K562 (cell line): ENCODE results near the gene CFAP251. TPM values are rescaled to one million over a fixed set of nuclear protein-coding genes. Genes with fewer than 3 reads are reported as not detected.

ENCODE experiments used
- FOSL1 ChIP-seq: fragments of 200-800 bp; sonication (Bioruptor generic); conservative IDR thresholded peaks from 2 replicates; pipeline ENCODE4 v1.6.1; 2016; ENCODE audit warnings: missing genetic modification characterization, missing compliant biosample characterization
- MTA3 ChIP-seq: fragments of 450-650 bp; formaldehyde crosslinking; IDR thresholded peaks from 2 replicates; pipeline ENCODE4 v1.6.1; 2017; ENCODE audit warnings: mild to moderate bottlenecking, borderline replicate concordance
- NFYB ChIP-seq: IDR thresholded peaks from 2 replicates; pipeline ENCODE4 v1.6.1; 2011; ENCODE audit warnings: mild to moderate bottlenecking, moderate library complexity; ENCODE audit not compliant: insufficient read length; ENCODE audit errors: extremely low read depth
- PTBP1 ChIP-seq: fragments of 200-400 bp; formaldehyde crosslinking; IDR thresholded peaks from 2 replicates; pipeline ENCODE4 v1.6.1; 2017; ENCODE audit warnings: low read depth, low read length
- SIX5 ChIP-seq, 2 experiments: IDR thresholded peaks; 2 replicates each; pipeline ENCODE4 v1.6.1; 2011; ENCODE audit warnings: low read length in 2 of 2, borderline replicate concordance in 1 of 2, low read depth in 1 of 2, mild to moderate bottlenecking in 1 of 2, moderate library complexity in 1 of 2; ENCODE audit not compliant: insufficient read depth in 1 of 2
- polyA plus RNA-seq, 8 experiments: library from polyadenylated mRNA; depleted of rRNA in 4 of 8; stranded (reverse) in 5 of 8; unstranded in 3 of 8; fragments of >200 nt; fragmentation: Nextera tagmentation in 2 of 8; fragmentation: Illumina TruSeq in 1 of 8; extraction: Ambion mirVana in 2 of 8; extraction: Trizol in 1 of 8; gene quantifications; 2 replicates each; pipeline versions ENCODE4 v1.2.1 to v1.2.3, GENCODE V29; 2011 to 2014; ENCODE audit warnings: inconsistent platforms in 1 of 8, missing spikeins in 1 of 8
- total RNA-seq, 7 experiments: library from RNA; depleted of rRNA in 6 of 7; stranded (reverse); fragments of >200 nt in 6 of 7; fragmentation: Illumina TruSeq in 2 of 7; extraction: Trizol in 2 of 7; gene quantifications; 2 replicates each; pipeline versions ENCODE4 v1.2.1 to v1.2.3, GENCODE V29; 2011 to 2021; ENCODE audit warnings: low replicate concordance in 1 of 7
- TF ChIP-seq, protein P1 (sequence below): fragments of 450-650 bp; IDR thresholded peaks from 2 replicates; pipeline ENCODE4 v1.6.1; 2016; ENCODE audit warnings: mild to moderate bottlenecking, moderate library complexity
- TF ChIP-seq, protein P2 (sequence below), 2 experiments: fragments of 450-650 bp; conservative IDR thresholded peaks; 2 replicates each; pipeline ENCODE4 v1.6.1; 2017; ENCODE audit warnings: mild to moderate bottlenecking in 2 of 2, moderate library complexity in 2 of 2
- TF ChIP-seq, protein P3 (sequence below): fragments of 250-450 bp; sonication (Bioruptor Pico); IDR thresholded peaks from 2 replicates; pipeline ENCODE4 v1.4.0; 2020; ENCODE audit warnings: mild to moderate bottlenecking
- TF ChIP-seq, protein P4 (sequence below): fragments of 250-450 bp; sonication (Bioruptor Pico); IDR thresholded peaks from 2 replicates; pipeline ENCODE4 v1.5.1; 2021; ENCODE audit warnings: mild to moderate bottlenecking

Gene CFAP251
- total and polyA plus RNA-seq, 9 of the 15 experiments (the other 6 are each of a cell fraction or from before 2014, with no cell fraction given) = 16.6 to 31.0 (median 19.1) TPM

DNA sequence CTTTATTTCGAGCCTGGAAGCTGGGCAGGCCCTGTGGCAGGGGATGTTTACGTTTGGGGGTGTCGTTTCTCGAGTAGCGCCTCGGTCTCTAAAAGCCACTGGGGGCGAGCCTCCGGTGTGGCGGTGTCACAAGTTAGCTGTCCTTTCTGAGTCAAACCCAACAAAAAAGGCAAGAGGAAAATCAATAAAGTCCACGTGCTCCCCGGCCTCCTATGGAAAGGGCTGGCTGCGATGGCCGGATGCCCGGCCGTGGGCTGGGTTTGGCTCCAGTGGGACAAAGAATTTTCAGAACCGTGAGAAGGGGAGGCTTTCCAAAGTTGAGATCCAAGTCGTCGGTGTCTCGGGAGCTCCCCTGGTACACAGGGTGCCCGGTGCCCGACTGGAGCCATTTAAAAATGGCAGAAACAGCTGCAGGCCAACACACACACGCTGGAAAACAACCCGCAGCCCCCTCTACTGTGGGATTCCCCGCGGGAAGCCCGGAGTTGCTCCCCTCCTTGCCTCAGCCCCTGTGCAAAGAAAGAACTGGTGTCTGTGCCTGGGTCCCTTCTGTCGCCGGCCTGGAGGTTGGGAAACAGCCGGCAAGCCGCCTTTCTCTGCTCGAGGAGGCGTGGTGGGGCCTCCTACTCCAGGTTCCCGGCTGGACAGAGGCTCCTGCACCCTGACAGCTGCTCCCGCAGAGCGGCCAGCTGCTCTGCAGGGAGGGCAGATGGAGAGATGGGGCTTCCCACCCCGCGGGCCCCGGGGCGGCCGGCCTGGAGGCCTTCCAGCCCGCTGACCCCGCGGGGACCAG, 105.1 kb downstream of the CFAP251 start (continued):
- TF ChIP-seq, protein P1, sequence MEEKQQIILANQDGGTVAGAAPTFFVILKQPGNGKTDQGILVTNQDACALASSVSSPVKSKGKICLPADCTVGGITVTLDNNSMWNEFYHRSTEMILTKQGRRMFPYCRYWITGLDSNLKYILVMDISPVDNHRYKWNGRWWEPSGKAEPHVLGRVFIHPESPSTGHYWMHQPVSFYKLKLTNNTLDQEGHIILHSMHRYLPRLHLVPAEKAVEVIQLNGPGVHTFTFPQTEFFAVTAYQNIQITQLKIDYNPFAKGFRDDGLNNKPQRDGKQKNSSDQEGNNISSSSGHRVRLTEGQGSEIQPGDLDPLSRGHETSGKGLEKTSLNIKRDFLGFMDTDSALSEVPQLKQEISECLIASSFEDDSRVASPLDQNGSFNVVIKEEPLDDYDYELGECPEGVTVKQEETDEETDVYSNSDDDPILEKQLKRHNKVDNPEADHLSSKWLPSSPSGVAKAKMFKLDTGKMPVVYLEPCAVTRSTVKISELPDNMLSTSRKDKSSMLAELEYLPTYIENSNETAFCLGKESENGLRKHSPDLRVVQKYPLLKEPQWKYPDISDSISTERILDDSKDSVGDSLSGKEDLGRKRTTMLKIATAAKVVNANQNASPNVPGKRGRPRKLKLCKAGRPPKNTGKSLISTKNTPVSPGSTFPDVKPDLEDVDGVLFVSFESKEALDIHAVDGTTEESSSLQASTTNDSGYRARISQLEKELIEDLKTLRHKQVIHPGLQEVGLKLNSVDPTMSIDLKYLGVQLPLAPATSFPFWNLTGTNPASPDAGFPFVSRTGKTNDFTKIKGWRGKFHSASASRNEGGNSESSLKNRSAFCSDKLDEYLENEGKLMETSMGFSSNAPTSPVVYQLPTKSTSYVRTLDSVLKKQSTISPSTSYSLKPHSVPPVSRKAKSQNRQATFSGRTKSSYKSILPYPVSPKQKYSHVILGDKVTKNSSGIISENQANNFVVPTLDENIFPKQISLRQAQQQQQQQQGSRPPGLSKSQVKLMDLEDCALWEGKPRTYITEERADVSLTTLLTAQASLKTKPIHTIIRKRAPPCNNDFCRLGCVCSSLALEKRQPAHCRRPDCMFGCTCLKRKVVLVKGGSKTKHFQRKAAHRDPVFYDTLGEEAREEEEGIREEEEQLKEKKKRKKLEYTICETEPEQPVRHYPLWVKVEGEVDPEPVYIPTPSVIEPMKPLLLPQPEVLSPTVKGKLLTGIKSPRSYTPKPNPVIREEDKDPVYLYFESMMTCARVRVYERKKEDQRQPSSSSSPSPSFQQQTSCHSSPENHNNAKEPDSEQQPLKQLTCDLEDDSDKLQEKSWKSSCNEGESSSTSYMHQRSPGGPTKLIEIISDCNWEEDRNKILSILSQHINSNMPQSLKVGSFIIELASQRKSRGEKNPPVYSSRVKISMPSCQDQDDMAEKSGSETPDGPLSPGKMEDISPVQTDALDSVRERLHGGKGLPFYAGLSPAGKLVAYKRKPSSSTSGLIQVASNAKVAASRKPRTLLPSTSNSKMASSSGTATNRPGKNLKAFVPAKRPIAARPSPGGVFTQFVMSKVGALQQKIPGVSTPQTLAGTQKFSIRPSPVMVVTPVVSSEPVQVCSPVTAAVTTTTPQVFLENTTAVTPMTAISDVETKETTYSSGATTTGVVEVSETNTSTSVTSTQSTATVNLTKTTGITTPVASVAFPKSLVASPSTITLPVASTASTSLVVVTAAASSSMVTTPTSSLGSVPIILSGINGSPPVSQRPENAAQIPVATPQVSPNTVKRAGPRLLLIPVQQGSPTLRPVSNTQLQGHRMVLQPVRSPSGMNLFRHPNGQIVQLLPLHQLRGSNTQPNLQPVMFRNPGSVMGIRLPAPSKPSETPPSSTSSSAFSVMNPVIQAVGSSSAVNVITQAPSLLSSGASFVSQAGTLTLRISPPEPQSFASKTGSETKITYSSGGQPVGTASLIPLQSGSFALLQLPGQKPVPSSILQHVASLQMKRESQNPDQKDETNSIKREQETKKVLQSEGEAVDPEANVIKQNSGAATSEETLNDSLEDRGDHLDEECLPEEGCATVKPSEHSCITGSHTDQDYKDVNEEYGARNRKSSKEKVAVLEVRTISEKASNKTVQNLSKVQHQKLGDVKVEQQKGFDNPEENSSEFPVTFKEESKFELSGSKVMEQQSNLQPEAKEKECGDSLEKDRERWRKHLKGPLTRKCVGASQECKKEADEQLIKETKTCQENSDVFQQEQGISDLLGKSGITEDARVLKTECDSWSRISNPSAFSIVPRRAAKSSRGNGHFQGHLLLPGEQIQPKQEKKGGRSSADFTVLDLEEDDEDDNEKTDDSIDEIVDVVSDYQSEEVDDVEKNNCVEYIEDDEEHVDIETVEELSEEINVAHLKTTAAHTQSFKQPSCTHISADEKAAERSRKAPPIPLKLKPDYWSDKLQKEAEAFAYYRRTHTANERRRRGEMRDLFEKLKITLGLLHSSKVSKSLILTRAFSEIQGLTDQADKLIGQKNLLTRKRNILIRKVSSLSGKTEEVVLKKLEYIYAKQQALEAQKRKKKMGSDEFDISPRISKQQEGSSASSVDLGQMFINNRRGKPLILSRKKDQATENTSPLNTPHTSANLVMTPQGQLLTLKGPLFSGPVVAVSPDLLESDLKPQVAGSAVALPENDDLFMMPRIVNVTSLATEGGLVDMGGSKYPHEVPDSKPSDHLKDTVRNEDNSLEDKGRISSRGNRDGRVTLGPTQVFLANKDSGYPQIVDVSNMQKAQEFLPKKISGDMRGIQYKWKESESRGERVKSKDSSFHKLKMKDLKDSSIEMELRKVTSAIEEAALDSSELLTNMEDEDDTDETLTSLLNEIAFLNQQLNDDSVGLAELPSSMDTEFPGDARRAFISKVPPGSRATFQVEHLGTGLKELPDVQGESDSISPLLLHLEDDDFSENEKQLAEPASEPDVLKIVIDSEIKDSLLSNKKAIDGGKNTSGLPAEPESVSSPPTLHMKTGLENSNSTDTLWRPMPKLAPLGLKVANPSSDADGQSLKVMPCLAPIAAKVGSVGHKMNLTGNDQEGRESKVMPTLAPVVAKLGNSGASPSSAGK = peak; percentile 83
- TF ChIP-seq, protein P2, sequence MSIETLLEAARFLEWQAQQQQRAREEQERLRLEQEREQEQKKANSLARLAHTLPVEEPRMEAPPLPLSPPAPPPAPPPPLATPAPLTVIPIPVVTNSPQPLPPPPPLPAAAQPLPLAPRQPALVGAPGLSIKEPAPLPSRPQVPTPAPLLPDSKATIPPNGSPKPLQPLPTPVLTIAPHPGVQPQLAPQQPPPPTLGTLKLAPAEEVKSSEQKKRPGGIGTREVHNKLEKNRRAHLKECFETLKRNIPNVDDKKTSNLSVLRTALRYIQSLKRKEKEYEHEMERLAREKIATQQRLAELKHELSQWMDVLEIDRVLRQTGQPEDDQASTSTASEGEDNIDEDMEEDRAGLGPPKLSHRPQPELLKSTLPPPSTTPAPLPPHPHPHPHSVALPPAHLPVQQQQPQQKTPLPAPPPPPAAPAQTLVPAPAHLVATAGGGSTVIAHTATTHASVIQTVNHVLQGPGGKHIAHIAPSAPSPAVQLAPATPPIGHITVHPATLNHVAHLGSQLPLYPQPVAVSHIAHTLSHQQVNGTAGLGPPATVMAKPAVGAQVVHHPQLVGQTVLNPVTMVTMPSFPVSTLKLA (conservative IDR thresholded peaks at IDR 0.05) = peak; percentile 97 to 98
- TF ChIP-seq, protein P3, sequence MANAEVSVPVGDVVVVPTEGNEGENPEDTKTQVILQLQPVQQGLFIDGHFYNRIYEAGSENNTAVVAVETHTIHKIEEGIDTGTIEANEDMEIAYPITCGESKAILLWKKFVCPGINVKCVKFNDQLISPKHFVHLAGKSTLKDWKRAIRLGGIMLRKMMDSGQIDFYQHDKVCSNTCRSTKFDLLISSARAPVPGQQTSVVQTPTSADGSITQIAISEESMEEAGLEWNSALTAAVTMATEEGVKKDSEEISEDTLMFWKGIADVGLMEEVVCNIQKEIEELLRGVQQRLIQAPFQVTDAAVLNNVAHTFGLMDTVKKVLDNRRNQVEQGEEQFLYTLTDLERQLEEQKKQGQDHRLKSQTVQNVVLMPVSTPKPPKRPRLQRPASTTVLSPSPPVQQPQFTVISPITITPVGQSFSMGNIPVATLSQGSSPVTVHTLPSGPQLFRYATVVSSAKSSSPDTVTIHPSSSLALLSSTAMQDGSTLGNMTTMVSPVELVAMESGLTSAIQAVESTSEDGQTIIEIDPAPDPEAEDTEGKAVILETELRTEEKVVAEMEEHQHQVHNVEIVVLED (CRISPR knock-in tag) = no peak
- no peak for TF ChIP-seq MTA3
- no peak for TF ChIP-seq SIX5 (IDR thresholded peaks at IDR 0.05; ENCODE audit: borderline replicate concordance in 1 of 2, insufficient read depth in 1 of 2, low read depth in 1 of 2, low read length in 2 of 2)
- TF ChIP-seq FOSL1 (tag) = no peak
- TF ChIP-seq NFYB = peak; percentile 47
- no peak for TF ChIP-seq PTBP1
- TF ChIP-seq, protein P4, sequence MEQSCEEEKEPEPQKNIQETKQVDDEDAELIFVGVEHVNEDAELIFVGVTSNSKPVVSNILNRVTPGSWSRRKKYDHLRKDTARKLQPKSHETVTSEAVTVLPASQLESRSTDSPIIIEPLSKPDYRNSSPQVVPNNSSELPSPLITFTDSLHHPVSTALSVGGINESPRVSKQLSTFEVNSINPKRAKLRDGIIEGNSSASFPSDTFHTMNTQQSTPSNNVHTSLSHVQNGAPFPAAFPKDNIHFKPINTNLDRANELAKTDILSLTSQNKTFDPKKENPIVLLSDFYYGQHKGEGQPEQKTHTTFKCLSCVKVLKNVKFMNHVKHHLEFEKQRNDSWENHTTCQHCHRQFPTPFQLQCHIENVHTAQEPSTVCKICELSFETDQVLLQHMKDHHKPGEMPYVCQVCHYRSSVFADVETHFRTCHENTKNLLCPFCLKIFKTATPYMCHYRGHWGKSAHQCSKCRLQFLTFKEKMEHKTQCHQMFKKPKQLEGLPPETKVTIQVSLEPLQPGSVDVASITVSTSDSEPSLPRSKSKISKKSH (CRISPR knock-in tag) = no peak
